SK-MEL-5 (cell line): ENCODE data around the gene ABHD3. TPM values are rescaled to one million over a fixed set of nuclear protein-coding genes. Genes with fewer than 3 reads are reported as not detected.
"Not testable (repeated sequence)": the region's sequence is repeated elsewhere in the genome, so short reads cannot be mapped to it uniquely, and the experiment has no call there.

Experiments
- DNase-seq: peaks from one replicate; pipeline ENCODE4 v3.0.0-alpha.2; 2016; ENCODE audit warnings: low read depth, low spot score
- in situ Hi-C: cut with HindIII; loops from 2 replicates; pipeline ENCODE4 v1.10.0; 2016; ENCODE audit warnings: low sequenced_read_pairs, high pct_unique_total_duplicates, low pct_unique_long_range_greater_than_20kb
- small RNA-seq, 2 experiments: library from RNA; depleted of rRNA; stranded (forward); fragments of <200 nt; gene quantifications; one replicate each; pipeline ENCODE3, GENCODE V24; 2014
- total RNA-seq: library from RNA; depleted of rRNA; stranded (reverse); fragments of >200 nt; shearing (Covaris generic); gene quantifications from 2 replicates; pipeline ENCODE4 v1.2.3, GENCODE V29; 2014; rRNA removed

ABHD3 gene
- total RNA-seq, 1 experiment from 2014 or later, result 21.9 TPM

DNA sequence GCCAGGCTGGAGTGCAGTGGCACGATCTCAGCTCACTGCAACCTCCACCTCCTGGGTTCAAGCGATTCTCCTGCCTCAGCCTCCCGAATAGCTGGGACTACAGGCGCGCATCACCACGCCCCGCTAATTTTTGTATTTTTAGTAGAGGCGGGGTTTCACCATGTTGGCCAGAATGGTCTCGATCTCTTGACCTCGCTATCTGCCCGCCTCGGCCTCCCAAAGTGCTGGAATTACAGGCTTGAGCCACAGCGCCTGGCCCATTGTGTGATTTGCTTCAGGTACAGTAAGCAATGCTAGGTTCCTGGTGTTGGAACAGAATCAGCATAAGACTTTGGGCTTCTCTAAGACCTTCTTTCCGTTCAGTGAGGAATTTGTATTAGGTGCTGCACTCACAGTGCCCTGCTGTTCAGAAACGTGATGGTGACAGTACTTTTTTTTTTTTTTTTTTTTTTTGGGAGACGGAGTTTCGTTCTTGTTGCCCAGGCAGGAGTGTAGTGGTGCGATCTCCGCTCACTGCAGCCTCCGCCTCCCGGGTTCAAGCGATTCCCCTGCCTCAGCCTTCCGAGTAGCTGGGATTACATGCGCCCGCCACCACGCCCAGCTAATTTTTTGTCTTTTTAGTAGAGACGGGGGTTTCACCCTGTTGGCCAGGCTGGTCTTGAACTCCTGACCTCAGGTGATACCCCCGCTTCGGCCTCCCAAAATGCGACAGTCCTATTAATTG, 93.0 kb downstream of the ABHD3 start:
- in situ Hi-C loops, DNase-seq: not testable (repeated sequence)

DNA sequence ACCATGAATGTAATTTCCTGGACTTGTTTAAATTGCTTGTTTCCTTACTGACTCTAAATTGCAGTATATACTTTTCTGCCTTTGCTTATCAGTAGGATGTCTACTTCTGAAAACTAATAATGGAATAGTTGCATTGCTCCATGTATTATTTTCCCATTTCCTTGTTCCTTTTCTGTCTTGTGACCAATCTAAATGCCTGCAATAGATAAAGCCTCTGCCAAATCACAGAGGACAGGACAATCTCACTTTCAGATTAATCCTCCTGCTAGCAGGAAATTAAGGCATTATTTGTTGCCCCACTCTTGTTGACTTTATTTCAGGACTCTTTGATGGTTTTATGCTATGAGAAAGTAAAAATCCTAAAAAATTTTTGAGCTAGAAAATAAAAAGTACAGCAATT, 99.4 kb downstream of the ABHD3 start:
- DNase-seq, result no peak
- in situ Hi-C loops, result no loop called here

DNA sequence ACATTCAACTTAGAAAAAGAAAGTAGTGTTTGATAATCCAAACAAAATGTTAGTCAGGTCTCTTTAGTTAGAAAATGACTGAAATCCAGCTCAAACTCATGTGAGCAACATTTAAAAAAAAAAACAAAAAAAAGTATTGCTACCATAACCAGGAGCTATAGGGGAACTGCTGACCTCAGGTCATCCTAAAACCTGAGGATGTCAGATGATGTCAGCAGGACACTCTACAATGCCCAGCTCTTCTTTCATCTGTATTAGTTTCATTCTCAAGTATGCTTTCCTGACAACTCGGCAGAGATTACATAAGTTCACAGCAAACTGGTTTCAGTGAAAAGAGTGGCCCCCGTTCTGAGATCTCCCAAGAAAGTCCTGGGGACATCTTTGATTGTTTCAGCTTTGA, 99.9 kb downstream of the ABHD3 start:
- peak; percentile 45 for DNase-seq
- in situ Hi-C loops, result no loop called here

GRCh38 chr18:21602299-21602587, 102.3 kb downstream of the ABHD3 start:
- no peak for DNase-seq
- in situ Hi-C loops, result no loop called here

Small RNA genes lying within 50 kb of the gene (small RNA-seq; reads per million reads assigned to genes)
- gene MIR320C1 (0 reads per million in 2 experiments), gene RF00019 (0 reads per million in 2 experiments), gene RF01241 (0 reads per million in 2 experiments)

Other genes starting within 250 kb of the ABHD3 start
- 48.6 and 54.4 TPM in 2 replicates for gene ESCO1, start 104.1 kb downstream of the ABHD3 start, total RNA-seq
- 64.1 and 68.4 TPM in 2 replicates for gene SNRPD1, start 92.5 kb downstream of the ABHD3 start, total RNA-seq
- gene MIB1, start 36.0 kb upstream of the ABHD3 start, total RNA-seq, result 23.0 and 26.7 TPM in 2 replicates